T-cell (primary cell): Measurements from ENCODE around the gene CPNE4. TPM values are rescaled to one million over a fixed set of nuclear protein-coding genes. Genes with fewer than 3 reads are reported as not detected.

Source experiments
- ATAC-seq, 4 experiments: fragments of 200-7000 bp in 3 of 4; fragments of 150-1000 bp in 1 of 4; cut with Tn5 transposase; replicated peaks in 1 of 4; 1 replicate in 3 of 4; 2 replicates in 1 of 4; pipeline ENCODE4 v1.10.0; 2021; ENCODE audit warnings: moderate library complexity in 3 of 4, mild to moderate bottlenecking in 2 of 4, moderate number of reproducible peaks in 1 of 4
- CTCF ChIA-PET, 2 donors: fragments of 300-600 bp; sonication (Branson Sonifier 250); formaldehyde crosslinking; loops; one replicate each; lab custom pipeline; 2022; ENCODE audit warnings: antibody characterized with exemption in 2 of 2; lab: Charles Lee
- POLR2A ChIA-PET, 2 donors: fragments of 300-600 bp; sonication (Branson Sonifier 250); formaldehyde crosslinking; loops; one replicate each; lab custom pipeline; 2022; ENCODE audit warnings: antibody characterized with exemption in 2 of 2; lab: Charles Lee
- DNase-seq, 35 experiments: peaks; one replicate each; pipeline versions ENCODE4 v3.0.0 to v3.0.0-alpha.2; 2013 to 2023
- H3K27ac ChIP-seq: one replicate; pipeline ENCODE4 v1.5.1; 2013; ENCODE audit warnings: low read length
- H3K27me3 ChIP-seq, 2 experiments: replicated peaks in 1 of 2; 1 replicate in 1 of 2; 2 replicates in 1 of 2; pipeline versions ENCODE4 v1.6.1 to v1.7.0; 2013; ENCODE audit warnings: low read length in 1 of 2, mixed read lengths in 1 of 2; ENCODE audit not compliant: control insufficient read depth in 2 of 2, insufficient read depth in 2 of 2; ENCODE audit errors: extremely low read depth in 1 of 2
- H3K36me3 ChIP-seq, 2 donors: 1 replicate in 1 of 2; 2 replicates in 1 of 2; pipeline versions ENCODE4 v1.6.1 to v1.7.0; 2013; ENCODE audit warnings: low read length in 1 of 2; ENCODE audit not compliant: control insufficient read depth in 2 of 2, insufficient read depth in 1 of 2; ENCODE audit errors: extremely low read depth in 1 of 2
- H3K4me1 ChIP-seq, 2 experiments: 1 replicate in 1 of 2; 2 replicates in 1 of 2; pipeline versions ENCODE4 v1.6.1 to v1.7.0; 2013; ENCODE audit warnings: low read length in 2 of 2, mixed read lengths in 1 of 2; ENCODE audit not compliant: insufficient read depth in 2 of 2, control insufficient read depth in 1 of 2; ENCODE audit errors: extremely low read depth in 1 of 2
- H3K4me3 ChIP-seq, 2 donors: 1 replicate in 1 of 2; 2 replicates in 1 of 2; pipeline versions ENCODE4 v1.5.1 to v1.7.0; 2013; ENCODE audit warnings: mild to moderate bottlenecking in 2 of 2, low read length in 1 of 2, moderate library complexity in 1 of 2; ENCODE audit not compliant: control insufficient read depth in 1 of 2; ENCODE audit errors: extremely low read depth in 1 of 2
- H3K9me3 ChIP-seq: 2 replicates; pipeline ENCODE4 v1.7.0; 2013
- H3K27ac Mint-ChIP-seq, 2 donors: one replicate each; pipeline ENCODE4 v1.8.0; 2020 to 2021; ENCODE audit warnings: mild to moderate bottlenecking in 2 of 2, mixed read lengths in 2 of 2
- H3K27me3 Mint-ChIP-seq, 2 donors: one replicate each; pipeline ENCODE4 v1.8.0; 2021 to 2022; ENCODE audit warnings: mixed read lengths in 2 of 2
- H3K36me3 Mint-ChIP-seq: one replicate; pipeline ENCODE4 v1.8.0; 2021; ENCODE audit warnings: mixed read lengths
- H3K4me1 Mint-ChIP-seq, 3 donors: one replicate each; pipeline ENCODE4 v1.8.0; 2020 to 2022; ENCODE audit warnings: mixed read lengths in 3 of 3, mild to moderate bottlenecking in 1 of 3
- H3K4me3 Mint-ChIP-seq, 3 donors: one replicate each; pipeline ENCODE4 v1.8.0; 2020 to 2022; ENCODE audit warnings: mild to moderate bottlenecking in 3 of 3, mixed read lengths in 3 of 3, moderate library complexity in 3 of 3
- H3K9me3 Mint-ChIP-seq, 3 donors: one replicate each; pipeline ENCODE4 v1.8.0; 2020 to 2022; ENCODE audit warnings: mixed read lengths in 3 of 3
- WGBS: methylation state at CpG from one replicate; pipeline ENCODE4 v1.1.5; 2013; ENCODE audit warnings: missing lambda C conversion rate; ENCODE audit not compliant: insufficient coverage; 5-methylcytosine and 5-hydroxymethylcytosine counted together
- total RNA-seq, 35 experiments: library from RNA in 6 of 35; stranded (reverse) in 6 of 35; fragments of 120-200 nt in 1 of 35; gene quantifications; one replicate each; pipeline versions ENCODE4 v1.2.1 to v1.2.4 and lab custom pipeline; 2013 to 2026

The CPNE4 gene
- total RNA-seq, 5 donors from 2014 or later (not counting 1 experiment from before 2014, with no cell fraction given) = not detected

GRCh38 chr3:132037581-132037980, 2.8 kb upstream of the CPNE4 start:
- ChIA-PET POLR2A (no interaction called here), CTCF (interaction anchor here in 1 of 2 donors (0.8 kb wide), 1 partner anchor 26 kb away, joined by 4 read pairs; no protein-coding TSS in a partner anchor)
- H3K36me3 ChIP-seq = no peaks in the 10 kb centered on the region
- Mint-ChIP-seq H3K9me3 (no peaks in the 10 kb centered on the region), H3K27ac (peak overlapping the region in 1 of 2 donors; percentile 29), H3K4me1 (peaks cover 7 to 10% (median 10%) of the 10 kb centered on the region in 3 donors), H3K4me3 (no peak overlapping the region), H3K27me3 (peaks cover 51 to 60% of the 10 kb centered on the region in 2 donors), H3K36me3 (no peaks in the 10 kb centered on the region)
- WGBS = 75% methylated on average over 3 of the region's 3 CpGs
- DNase-seq = no peak
- no peak overlapping the region for H3K27ac ChIP-seq
- peaks cover 0 to 4% of the 10 kb centered on the region in 2 experiments for H3K4me1 ChIP-seq
- ATAC-seq = no peak
- peaks cover 27 to 28% of the 10 kb centered on the region in 2 experiments for H3K27me3 ChIP-seq
- no peak overlapping the region for H3K4me3 ChIP-seq
- no peaks in the 10 kb centered on the region for H3K9me3 ChIP-seq

DNA sequence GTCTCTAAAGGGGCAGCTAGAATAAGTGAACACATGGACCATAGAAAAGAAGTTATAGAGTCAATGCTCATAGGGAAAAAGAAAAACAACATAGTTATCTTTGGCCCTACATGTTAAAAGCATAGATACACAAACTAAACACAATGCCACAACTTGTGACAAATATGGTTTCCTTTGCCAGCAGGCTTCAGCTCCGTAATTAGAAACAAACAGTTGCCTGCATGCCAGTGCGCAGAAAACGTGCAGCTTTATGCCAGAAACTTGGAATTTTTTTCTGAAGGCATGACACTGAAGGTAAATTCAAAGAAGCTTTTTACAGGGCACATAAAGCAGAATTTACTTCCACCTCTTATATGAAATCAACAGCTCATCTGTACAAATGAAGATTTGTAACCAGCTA, 2.2 kb upstream of the CPNE4 start:
- DNase-seq (no peak), ATAC-seq (no peak)
- H3K4me1 ChIP-seq = peaks cover 0 to 4% of the 10 kb centered on the region in 2 experiments
- CTCF ChIA-PET = no interaction called here
- H3K36me3 Mint-ChIP-seq = no peaks in the 10 kb centered on the region
- no peaks in the 10 kb centered on the region for H3K9me3 ChIP-seq
- no peak overlapping the region for H3K27ac Mint-ChIP-seq
- peaks cover 7 to 10% (median 10%) of the 10 kb centered on the region in 3 donors for H3K4me1 Mint-ChIP-seq
- no peaks in the 10 kb centered on the region for H3K36me3 ChIP-seq
- peaks cover 55 to 65% of the 10 kb centered on the region in 2 donors for H3K27me3 Mint-ChIP-seq
- H3K27ac ChIP-seq = no peak overlapping the region
- no peaks in the 10 kb centered on the region for H3K9me3 Mint-ChIP-seq
- 67% methylated on average over 3 of the region's 3 CpGs for WGBS
- no peak overlapping the region for H3K4me3 ChIP-seq
- POLR2A ChIA-PET = no interaction called here
- H3K4me3 Mint-ChIP-seq = no peak overlapping the region
- peaks cover 27 to 28% of the 10 kb centered on the region in 2 experiments for H3K27me3 ChIP-seq

DNA sequence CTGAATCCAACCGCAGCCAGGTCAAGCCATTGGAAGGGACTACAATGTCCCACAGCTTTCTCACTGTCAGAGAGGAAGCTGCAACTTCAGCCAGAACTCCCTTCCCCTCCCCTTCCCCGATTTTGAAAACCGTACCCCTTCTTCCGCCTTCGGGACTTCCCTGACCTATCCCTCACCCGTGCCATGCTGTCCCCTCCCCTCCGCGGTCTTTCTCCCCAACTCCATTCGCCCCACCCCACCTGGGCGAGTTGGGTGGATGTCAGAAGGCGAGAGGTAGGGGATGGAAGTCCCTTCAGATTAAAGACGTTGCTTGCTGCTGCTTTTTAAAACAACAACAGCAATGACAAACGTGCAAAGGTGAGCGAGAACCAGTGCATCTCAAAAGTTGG, 723 bp downstream of the CPNE4 start:
- Mint-ChIP-seq H3K36me3 (no peaks in the 10 kb centered on the region), H3K4me3 (peak overlapping the region in 2 of 3 donors; percentile 28 to 50), H3K4me1 (peaks cover 7 to 10% (median 10%) of the 10 kb centered on the region in 3 donors), H3K9me3 (no peaks in the 10 kb centered on the region), H3K27ac (no peak overlapping the region), H3K27me3 (peaks cover 72 to 79% of the 10 kb centered on the region in 2 donors)
- WGBS = 2% methylated on average over 7 of the region's 14 CpGs
- ChIA-PET POLR2A (no interaction called here), CTCF (no interaction called here)
- Histone ChIP-seq H3K4me3 (no peak overlapping the region), H3K9me3 (no peaks in the 10 kb centered on the region), H3K36me3 (no peaks in the 10 kb centered on the region), H3K27ac (no peak overlapping the region), H3K4me1 (peaks cover 0 to 4% of the 10 kb centered on the region in 2 experiments), H3K27me3 (peaks cover 25 to 33% of the 10 kb centered on the region in 2 experiments)
- ATAC-seq (no peak), DNase-seq (no peak)

DNA sequence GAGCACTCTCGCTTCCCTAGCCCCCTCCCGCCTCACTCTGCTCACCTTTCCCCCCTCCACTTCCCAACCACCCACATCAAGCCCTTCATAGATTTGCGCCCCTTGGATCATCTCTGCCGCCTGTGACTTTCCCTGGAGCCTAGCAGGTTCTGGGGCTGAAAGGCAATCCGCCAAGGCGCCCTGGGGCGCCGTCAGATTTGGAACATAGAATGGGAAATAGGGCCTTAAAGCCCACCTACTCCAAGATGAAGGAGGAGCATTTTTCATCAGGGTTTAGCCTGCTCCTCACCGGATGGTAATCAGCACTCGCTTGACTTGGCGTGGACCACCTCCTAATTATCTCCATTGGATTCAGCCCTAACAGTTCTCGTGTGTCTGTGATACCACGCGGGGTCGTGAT, 1.3 kb downstream of the CPNE4 start:
- H3K27ac ChIP-seq = no peak overlapping the region
- H3K4me3 ChIP-seq = no peak overlapping the region
- no peaks in the 10 kb centered on the region for H3K9me3 ChIP-seq
- no peaks in the 10 kb centered on the region for H3K36me3 ChIP-seq
- Mint-ChIP-seq H3K27ac (no peak overlapping the region), H3K36me3 (no peaks in the 10 kb centered on the region), H3K27me3 (peaks cover 72 to 81% of the 10 kb centered on the region in 2 donors), H3K4me3 (no peak overlapping the region), H3K9me3 (no peaks in the 10 kb centered on the region), H3K4me1 (peaks cover 7 to 10% (median 10%) of the 10 kb centered on the region in 3 donors)
- DNase-seq (no peak), ATAC-seq (no peak)
- H3K4me1 ChIP-seq = peaks cover 0 to 4% of the 10 kb centered on the region in 2 experiments
- H3K27me3 ChIP-seq = peaks cover 25 to 34% of the 10 kb centered on the region in 2 experiments
- CTCF ChIA-PET = no interaction called here
- WGBS = 17% methylated on average over 9 of the region's 15 CpGs
- POLR2A ChIA-PET = no interaction called here

DNA sequence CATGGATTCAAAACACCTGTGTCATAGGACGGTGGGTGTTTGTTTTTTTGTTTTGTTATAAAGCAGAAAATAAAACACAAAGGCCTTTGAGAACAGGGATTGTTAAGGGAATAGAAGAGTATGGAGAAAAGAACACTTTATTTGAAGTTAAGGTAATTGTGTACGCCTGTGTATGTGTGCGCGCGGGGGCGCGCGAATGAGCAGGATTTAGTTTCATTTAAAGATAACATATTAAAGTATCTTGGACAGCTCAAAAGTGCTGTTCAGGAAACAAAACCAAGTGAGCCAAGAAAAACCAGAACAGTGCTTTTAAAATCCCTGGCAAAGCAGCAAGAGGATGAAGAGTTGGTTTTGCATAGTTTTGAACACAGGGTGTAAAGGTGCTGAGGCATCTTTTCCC, 1.9 kb downstream of the CPNE4 start:
- Mint-ChIP-seq H3K4me3 (no peak overlapping the region), H3K27ac (no peak overlapping the region), H3K9me3 (no peaks in the 10 kb centered on the region), H3K27me3 (peaks cover 73 to 77% of the 10 kb centered on the region in 2 donors), H3K36me3 (no peaks in the 10 kb centered on the region), H3K4me1 (peaks cover 7 to 10% (median 10%) of the 10 kb centered on the region in 3 donors)
- ChIA-PET POLR2A (no interaction called here), CTCF (no interaction called here)
- Histone ChIP-seq H3K9me3 (no peaks in the 10 kb centered on the region), H3K36me3 (no peaks in the 10 kb centered on the region), H3K4me3 (no peak overlapping the region), H3K27me3 (peaks cover 25 to 34% of the 10 kb centered on the region in 2 experiments), H3K27ac (no peak overlapping the region), H3K4me1 (peaks cover 0 to 4% of the 10 kb centered on the region in 2 experiments)
- WGBS = no CpG with 5 or more reads among the region's 8 CpGs
- ATAC-seq = no peak
- DNase-seq = no peak

- H3K36me3 ChIP-seq = no peaks in the 10 kb centered on the region
- no peaks in the 10 kb centered on the region for H3K4me1 ChIP-seq
- H3K9me3 ChIP-seq = no peaks in the 10 kb centered on the region
- H3K4me3 Mint-ChIP-seq = no peak overlapping the region
- 23% methylated on average over 13 of the region's 15 CpGs for WGBS
- no peaks in the 10 kb centered on the region for H3K36me3 Mint-ChIP-seq
- no peak overlapping the region for H3K4me3 ChIP-seq
- peaks cover 49 to 50% of the 10 kb centered on the region in 2 donors for H3K27me3 Mint-ChIP-seq
- H3K9me3 Mint-ChIP-seq = no peaks in the 10 kb centered on the region
- no peak overlapping the region for H3K27ac Mint-ChIP-seq
- POLR2A ChIA-PET = no interaction called here
- CTCF ChIA-PET = interaction anchor here in 1 of 2 donors (0.5 to 1.2 kb wide), 4 partner anchors 9 to 604 kb away, joined by 3 to 5 read pairs (median 4); no protein-coding TSS in a partner anchor
- H3K4me1 Mint-ChIP-seq = peaks cover 3% of the 10 kb centered on the region in 3 donors
- peak in 2 of 4 experiments; percentile 47 to 54 for ATAC-seq
- H3K27me3 ChIP-seq = peaks cover 13 to 20% of the 10 kb centered on the region in 2 experiments
- no peak overlapping the region for H3K27ac ChIP-seq
- peak in 28 of 35 experiments; percentile 1 to 57 (median 30) for DNase-seq
These were observed 5.5 kb downstream of the CPNE4 start for GRCh38 chr3:132029182-132029902.
